ENCODE measurements around the gene OR5A1.

Gene OR5A1

DNA sequence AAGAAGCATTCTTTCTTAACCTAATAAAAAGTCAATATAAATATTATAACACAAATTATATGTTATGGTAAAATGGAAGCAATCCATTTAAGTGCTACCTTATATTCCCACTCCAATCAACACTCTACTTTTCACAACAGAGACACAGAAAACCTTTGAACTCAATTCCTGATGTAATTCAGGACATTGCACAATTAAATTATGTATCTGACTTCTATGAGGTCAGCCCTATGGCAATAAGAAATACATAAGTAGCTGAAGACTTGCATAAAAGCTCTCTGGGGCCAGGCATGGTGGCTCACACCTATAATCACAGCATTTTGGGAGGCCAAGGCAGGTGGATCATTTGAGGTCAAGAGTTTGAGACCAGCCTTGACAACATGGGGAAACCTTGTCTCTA is 43.6 kb downstream of the OR5A1 start:
- DNase-seq (ENCODE audit: low spot score): no peak

DNA sequence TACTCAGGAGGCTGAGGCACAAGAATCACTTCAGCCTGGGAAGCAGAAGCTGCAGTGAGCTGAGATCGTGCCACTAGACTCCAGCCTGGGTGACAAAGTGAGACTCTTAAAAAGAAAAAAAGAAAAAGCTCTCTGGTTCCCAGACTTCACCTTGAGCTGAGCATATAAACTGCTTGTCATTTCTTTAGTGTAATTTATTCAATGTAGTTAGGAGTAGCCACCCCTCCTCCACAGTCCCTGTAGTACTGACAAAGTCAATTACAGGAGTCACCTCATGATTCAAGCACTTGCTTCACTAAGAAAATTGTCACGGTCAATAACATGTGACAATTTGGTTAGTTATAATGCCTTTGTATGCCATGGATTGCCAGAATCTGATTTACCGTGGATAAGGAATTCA is 44.1 kb downstream of the OR5A1 start:
- DNase-seq (ENCODE audit: low spot score): no peak
